Spinal cord (tissue), 10 donors: Measurements from ENCODE around the gene OTUD5. TPM values are rescaled to one million over a fixed set of nuclear protein-coding genes. Genes with fewer than 3 reads are reported as not detected.
A peak's percentile ranks its signal among the peaks of the same experiment; 100 is the strongest.

Source experiments
- DNase-seq, 6 donors: peaks; one replicate each; pipeline versions ENCODE4 v3.0.0 to v3.0.0-alpha.2; 2013 to 2015; ENCODE audit warnings: low spot score in 6 of 6, low read depth in 4 of 6
- H3K27ac ChIP-seq: one replicate; pipeline ENCODE4 v1.5.1; 2013; ENCODE audit warnings: low read depth, low read length, control low read depth
- H3K27me3 ChIP-seq: one replicate; pipeline ENCODE4 v1.6.1; 2013; ENCODE audit warnings: low read length; ENCODE audit not compliant: control insufficient read depth, insufficient read depth
- H3K36me3 ChIP-seq: one replicate; pipeline ENCODE4 v1.6.1; 2013; ENCODE audit warnings: low read length; ENCODE audit not compliant: control insufficient read depth, insufficient read depth
- H3K4me1 ChIP-seq: one replicate; pipeline ENCODE4 v1.6.1; 2013; ENCODE audit warnings: low read length; ENCODE audit not compliant: control insufficient read depth, insufficient read depth
- H3K4me3 ChIP-seq: one replicate; pipeline ENCODE4 v1.5.1; 2013; ENCODE audit warnings: low read depth, low read length, control low read depth
- H3K9me3 ChIP-seq: one replicate; pipeline ENCODE4 v1.6.1; 2013; ENCODE audit warnings: low read length; ENCODE audit not compliant: control insufficient read depth, insufficient read depth
- WGBS: methylation state at CpG from one replicate; pipeline ENCODE4 v1.1.5; 2013; ENCODE audit warnings: missing lambda C conversion rate; ENCODE audit not compliant: insufficient coverage; 5-methylcytosine and 5-hydroxymethylcytosine counted together
- polyA plus RNA-seq, 2 donors: library from polyadenylated mRNA; unstranded; fragments of 120-200 nt; gene quantifications; one replicate each; pipeline ENCODE4 v1.2.1, GENCODE V29; 2013; ENCODE audit not compliant: insufficient read length in 2 of 2
- total RNA-seq, 2 donors: library from RNA; depleted of rRNA in 1 of 2; stranded (reverse); fragments of 120-200 nt in 1 of 2; fragments of >200 nt in 1 of 2; gene quantifications; one replicate each; pipeline versions ENCODE4 v1.2.3 to v1.2.4, GENCODE V29; 2013 to 2014
- donor health status: healthy.

The OTUD5 gene
- total and polyA plus RNA-seq, 4 donors: 27.9 to 81.4 (median 54.8) TPM

DNA sequence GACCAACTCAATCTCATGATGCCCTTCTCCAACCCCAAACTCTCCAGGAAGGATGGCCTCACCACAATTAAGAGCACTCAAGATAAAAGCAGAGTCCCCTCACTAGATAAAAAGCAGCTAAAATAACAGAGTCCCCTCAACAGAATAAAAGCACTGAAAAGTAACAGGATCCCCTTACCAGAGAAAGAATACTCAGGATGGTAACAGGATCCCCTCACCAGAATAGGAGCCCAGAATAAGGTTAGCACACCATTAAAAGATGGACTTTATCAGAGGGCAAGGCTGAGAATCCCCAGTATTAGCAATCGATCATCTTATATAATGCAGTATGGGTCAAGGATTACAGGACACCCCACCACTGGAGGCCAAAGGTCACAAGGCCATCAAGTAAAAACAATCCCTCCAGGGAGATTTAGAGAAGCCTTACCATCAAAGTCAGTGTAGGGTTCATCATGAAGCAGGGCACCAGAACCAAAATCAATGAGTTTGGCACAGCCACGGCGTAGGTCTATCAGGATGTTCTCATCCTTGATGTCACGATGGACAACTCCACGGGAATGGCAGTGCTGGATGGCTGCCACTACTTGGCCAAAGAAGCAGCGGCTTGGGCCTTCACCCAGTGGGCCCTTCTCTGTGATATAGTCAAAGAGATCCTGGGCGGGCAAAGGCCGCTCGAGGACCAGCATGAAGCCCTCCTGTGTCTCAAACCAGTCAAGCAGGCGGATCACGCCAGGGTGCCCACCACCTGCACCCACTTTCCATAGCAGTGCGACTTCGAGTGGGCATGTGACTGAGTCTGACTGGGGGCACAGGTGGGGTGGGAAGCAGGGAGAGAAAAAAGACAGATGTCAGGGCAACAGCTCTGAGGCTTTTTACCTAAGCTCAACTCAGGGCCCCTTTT, 42.6 kb downstream of the OTUD5 start:
- peaks cover 12% of the 10 kb centered on the region for H3K36me3 ChIP-seq
- no peak for DNase-seq
- H3K4me3 ChIP-seq: no peak overlapping the region
- no peaks in the 10 kb centered on the region for H3K9me3 ChIP-seq
- H3K27ac ChIP-seq: no peak overlapping the region
- 85% methylated on average over 8 of the region's 13 CpGs for WGBS
- peaks cover 33% of the 10 kb centered on the region for H3K4me1 ChIP-seq
- no peaks in the 10 kb centered on the region for H3K27me3 ChIP-seq

- 87% methylated on average over 4 of the region's 5 CpGs for WGBS
- no peaks in the 10 kb centered on the region for H3K27me3 ChIP-seq
- DNase-seq: no peak
- peaks cover 16% of the 10 kb centered on the region for H3K36me3 ChIP-seq
- peaks cover 29% of the 10 kb centered on the region for H3K4me1 ChIP-seq
- H3K9me3 ChIP-seq: no peaks in the 10 kb centered on the region
- no peak overlapping the region for H3K27ac ChIP-seq
- H3K4me3 ChIP-seq: no peak overlapping the region
Observed at GRCh38 chrX:48913605-48914366, 43.6 kb downstream of the OTUD5 start.

DNA sequence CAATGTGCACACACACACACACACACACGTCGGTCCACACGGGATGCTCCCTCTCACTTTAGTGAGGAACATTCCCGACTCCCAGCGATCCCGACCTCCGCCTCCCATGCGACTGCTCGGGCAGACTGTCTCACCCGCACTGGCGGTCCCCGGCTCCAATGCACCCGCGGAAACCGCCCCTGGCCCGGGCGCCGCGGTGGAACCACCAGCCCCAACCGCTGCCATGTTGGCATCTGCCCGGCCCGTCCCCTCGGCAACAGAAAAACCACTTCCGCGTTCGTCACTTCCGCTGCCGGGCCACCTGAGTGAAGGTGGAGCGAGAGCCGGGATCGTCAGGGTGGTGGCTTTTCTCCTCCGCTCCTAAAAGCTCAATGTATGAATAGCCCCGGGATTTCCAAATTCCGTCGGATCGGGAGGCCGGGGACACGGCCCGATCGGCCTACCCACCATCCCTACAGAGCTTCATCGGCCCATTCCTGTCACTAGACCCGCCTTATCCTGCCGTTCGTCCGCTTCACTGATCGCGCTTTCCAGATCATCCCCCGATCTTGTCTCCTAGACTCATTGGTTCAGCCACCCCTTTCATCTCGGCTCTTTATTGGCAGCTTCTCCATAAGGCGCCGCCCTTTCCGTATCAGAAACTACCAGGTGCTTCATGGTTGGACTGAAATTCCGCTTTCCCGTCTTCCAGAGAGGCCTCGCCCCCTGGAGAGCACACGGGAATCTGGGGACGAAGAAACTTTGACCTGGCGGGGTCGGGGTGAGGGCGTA, 45.8 kb downstream of the OTUD5 start, which contains the start of gene SLC35A2:
TSS of gene SLC35A2 (minus strand) at position 235 of the 771 bp plus-strand sequence. CDS start at position 225, 10 bp downstream.
- Histone ChIP-seq H3K27ac (peak within 1 kb of the TSS; percentile 72), H3K4me1 (peaks cover 18% of the 10 kb centered on the region), H3K27me3 (no peaks in the 10 kb centered on the region), H3K4me3 (peak within 1 kb of the TSS; percentile 83), H3K36me3 (peaks cover 21% of the 10 kb centered on the region), H3K9me3 (no peaks in the 10 kb centered on the region)
- WGBS: 25% methylated on average over 60 of the region's 60 CpGs
- DNase-seq: peak in 3 of 6 donors; percentile 67 to 94 (median 92)

GRCh38 chrX:48910926-48911411, 46.4 kb downstream of the OTUD5 start:
- no peak for DNase-seq
- Histone ChIP-seq H3K36me3 (peaks cover 25% of the 10 kb centered on the region), H3K4me3 (peak overlapping the region; percentile 83), H3K9me3 (no peaks in the 10 kb centered on the region), H3K27ac (peak overlapping the region; percentile 72), H3K27me3 (no peaks in the 10 kb centered on the region), H3K4me1 (peaks cover 18% of the 10 kb centered on the region)
- 30% methylated on average over 12 of the region's 12 CpGs for WGBS

GRCh38 chrX:48909703-48910294, 47.6 kb downstream of the OTUD5 start:
- Histone ChIP-seq H3K36me3 (peaks cover 30% of the 10 kb centered on the region), H3K27ac (no peak overlapping the region), H3K4me1 (peaks cover 18% of the 10 kb centered on the region), H3K4me3 (no peak overlapping the region), H3K27me3 (no peaks in the 10 kb centered on the region), H3K9me3 (no peaks in the 10 kb centered on the region)
- DNase-seq: no peak
- 89% methylated on average over 5 of the region's 17 CpGs for WGBS

GRCh38 chrX:48908600-48908999, 48.8 kb downstream of the OTUD5 start:
- DNase-seq: no peak

GRCh38 chrX:48905090-48905790, 52.2 kb downstream of the OTUD5 start:
- H3K36me3 ChIP-seq: peaks cover 50% of the 10 kb centered on the region
- no peak overlapping the region for H3K27ac ChIP-seq
- WGBS: 88% methylated on average over 20 of the region's 20 CpGs

More at GRCh38 chrX:48908600-48908999, 48.8 kb downstream of the OTUD5 start:
- no CpG with 5 or more reads among the region's 1 CpG for WGBS
- Histone ChIP-seq H3K27me3 (no peaks in the 10 kb centered on the region), H3K9me3 (no peaks in the 10 kb centered on the region), H3K36me3 (peaks cover 29% of the 10 kb centered on the region), H3K4me3 (no peak overlapping the region), H3K27ac (no peak overlapping the region), H3K4me1 (peaks cover 18% of the 10 kb centered on the region)

DNA sequence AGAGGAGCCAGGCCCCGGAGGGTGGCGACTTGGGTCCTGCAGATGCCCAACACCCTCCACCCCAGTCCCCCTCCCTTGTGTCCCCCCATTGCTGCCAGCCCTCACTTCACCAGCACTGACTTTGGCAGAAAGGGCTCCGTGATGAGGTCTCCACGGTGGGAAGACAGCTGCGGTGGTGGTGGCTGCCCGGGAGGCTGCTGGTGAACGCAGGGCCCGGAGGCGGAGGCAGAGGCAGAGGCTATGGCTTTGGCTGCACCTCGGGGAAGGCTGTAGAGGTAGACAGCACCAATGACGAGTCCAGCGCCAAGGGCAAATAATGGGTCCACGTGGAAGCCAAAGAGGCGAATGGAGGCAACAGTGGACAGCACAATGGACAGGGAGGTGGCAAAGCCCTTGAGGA, 52.8 kb downstream of the OTUD5 start:
- Histone ChIP-seq H3K27ac (no peak overlapping the region), H3K4me1 (no peaks in the 10 kb centered on the region), H3K27me3 (no peaks in the 10 kb centered on the region), H3K36me3 (peaks cover 50% of the 10 kb centered on the region), H3K4me3 (no peak overlapping the region), H3K9me3 (no peaks in the 10 kb centered on the region)
- no peak for DNase-seq
- 90% methylated on average over 13 of the region's 14 CpGs for WGBS

More at GRCh38 chrX:48905090-48905790, 52.2 kb downstream of the OTUD5 start:
- Histone ChIP-seq H3K4me1 (peaks cover 5% of the 10 kb centered on the region), H3K4me3 (no peak overlapping the region), H3K9me3 (no peaks in the 10 kb centered on the region), H3K27me3 (no peaks in the 10 kb centered on the region)
- DNase-seq: no peak
